LNCAP (cell line): Measurements from ENCODE around the gene PRF1.

Experiments used
- TF ChIP-seq, protein P1 (sequence below): fragments of 450-650 bp; IDR thresholded peaks from 2 replicates; pipeline ENCODE4 v1.5.1; 2017; ENCODE audit warnings: mild to moderate bottlenecking

The PRF1 gene

DNA sequence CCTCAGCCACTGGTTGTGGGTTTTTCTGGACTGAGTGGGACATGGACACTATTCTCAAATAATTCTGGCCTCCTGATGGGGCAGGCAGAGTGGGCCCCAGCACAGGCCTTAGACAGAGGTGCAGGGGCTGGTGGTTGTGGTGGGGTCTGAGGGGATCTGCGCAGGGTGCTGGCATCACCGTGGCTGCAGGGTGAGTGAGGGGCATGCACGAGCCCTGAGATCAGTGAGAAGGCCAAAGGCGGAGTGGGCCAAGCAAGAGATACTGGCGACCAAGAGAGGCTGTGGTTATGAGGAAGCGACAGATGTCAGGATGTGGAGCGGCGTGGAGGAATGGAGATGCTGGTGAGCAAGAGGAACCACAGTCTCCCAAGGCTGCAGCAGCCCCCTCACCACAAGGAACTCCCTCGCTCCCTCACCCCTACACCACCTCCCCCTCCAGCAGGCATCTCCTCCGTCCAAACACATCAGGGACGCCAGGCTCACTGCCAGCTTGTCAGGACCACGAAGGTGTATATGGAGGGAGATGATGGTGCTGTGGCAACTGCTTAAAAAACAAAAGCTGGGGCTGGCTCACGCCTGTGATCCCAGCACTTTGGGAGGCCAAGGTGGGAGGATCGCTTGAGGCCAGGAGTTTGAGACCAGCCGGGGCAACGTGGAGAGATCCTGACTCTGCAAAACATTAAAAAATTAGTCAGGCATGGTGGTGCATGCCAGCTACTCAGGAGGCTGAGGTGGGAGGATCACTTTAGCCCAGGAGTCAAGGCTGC, 9.6 kb downstream of the PRF1 start:
- TF ChIP-seq, protein P1, sequence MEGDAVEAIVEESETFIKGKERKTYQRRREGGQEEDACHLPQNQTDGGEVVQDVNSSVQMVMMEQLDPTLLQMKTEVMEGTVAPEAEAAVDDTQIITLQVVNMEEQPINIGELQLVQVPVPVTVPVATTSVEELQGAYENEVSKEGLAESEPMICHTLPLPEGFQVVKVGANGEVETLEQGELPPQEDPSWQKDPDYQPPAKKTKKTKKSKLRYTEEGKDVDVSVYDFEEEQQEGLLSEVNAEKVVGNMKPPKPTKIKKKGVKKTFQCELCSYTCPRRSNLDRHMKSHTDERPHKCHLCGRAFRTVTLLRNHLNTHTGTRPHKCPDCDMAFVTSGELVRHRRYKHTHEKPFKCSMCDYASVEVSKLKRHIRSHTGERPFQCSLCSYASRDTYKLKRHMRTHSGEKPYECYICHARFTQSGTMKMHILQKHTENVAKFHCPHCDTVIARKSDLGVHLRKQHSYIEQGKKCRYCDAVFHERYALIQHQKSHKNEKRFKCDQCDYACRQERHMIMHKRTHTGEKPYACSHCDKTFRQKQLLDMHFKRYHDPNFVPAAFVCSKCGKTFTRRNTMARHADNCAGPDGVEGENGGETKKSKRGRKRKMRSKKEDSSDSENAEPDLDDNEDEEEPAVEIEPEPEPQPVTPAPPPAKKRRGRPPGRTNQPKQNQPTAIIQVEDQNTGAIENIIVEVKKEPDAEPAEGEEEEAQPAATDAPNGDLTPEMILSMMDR = no peak

DNA sequence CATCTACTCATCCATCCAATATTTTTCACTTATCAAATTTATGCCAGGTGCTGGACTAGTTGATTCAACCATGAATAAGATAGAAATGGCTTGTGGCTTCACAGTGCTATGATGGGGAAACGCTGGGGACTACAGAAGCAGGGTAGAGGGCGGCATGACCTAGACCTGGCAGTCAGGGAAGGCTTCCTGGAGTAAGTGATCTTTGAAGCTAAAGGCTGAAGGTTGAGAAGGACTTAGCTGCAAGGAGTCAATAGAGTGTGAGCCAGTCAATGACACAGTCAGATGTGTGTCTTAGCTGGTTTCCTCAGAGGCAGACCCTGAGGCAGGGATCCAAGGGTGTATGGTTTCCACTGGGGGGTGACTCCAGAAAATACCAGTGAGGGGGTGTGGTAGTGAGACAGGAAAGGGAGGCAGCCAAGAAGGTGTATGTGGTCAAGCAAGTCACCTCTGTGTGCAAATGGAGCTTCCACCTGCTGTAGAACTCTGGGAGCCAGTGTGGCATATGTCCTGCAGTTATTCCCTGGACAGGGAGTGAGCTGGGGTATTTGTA, 10.3 kb downstream of the PRF1 start:
- TF ChIP-seq, protein P1 = no peak

DNA sequence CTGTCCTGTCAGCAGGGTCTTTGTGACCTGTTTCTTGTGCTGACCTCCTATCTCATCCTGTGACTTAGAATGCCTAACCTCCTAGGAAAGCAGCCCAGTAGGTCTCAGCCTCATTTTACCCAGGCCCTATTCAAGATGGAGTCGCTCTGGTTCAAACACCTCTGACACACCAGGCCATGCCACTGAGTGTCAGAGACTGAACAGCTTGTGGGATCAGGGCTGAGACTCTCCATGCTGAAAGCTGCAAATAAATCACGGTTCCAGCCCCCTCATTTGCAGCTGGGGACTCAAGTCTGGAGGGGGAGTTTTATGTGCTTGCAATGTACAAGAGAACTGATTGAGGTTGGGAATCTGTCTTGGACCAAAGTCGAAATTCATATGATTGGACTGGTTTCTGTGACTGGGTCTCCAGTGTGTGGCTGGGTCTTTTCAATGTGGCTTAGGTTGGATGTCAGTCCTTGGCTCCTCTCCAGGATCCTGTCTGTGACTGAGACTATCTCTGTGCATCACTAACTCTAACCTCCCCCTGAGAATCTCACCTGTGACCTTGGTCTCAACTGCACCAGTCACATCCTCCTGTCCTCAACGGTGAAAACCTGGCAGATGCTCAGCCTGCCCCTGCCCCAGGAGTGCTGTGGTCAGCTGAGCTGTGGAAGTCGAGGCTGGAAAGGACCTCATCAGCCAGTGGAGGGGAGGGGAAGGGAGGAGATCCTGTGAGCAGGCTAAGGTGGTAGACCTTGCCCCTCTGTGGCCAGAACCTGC, 11.7 kb downstream of the PRF1 start:
- TF ChIP-seq, protein P1 = no peak

DNA sequence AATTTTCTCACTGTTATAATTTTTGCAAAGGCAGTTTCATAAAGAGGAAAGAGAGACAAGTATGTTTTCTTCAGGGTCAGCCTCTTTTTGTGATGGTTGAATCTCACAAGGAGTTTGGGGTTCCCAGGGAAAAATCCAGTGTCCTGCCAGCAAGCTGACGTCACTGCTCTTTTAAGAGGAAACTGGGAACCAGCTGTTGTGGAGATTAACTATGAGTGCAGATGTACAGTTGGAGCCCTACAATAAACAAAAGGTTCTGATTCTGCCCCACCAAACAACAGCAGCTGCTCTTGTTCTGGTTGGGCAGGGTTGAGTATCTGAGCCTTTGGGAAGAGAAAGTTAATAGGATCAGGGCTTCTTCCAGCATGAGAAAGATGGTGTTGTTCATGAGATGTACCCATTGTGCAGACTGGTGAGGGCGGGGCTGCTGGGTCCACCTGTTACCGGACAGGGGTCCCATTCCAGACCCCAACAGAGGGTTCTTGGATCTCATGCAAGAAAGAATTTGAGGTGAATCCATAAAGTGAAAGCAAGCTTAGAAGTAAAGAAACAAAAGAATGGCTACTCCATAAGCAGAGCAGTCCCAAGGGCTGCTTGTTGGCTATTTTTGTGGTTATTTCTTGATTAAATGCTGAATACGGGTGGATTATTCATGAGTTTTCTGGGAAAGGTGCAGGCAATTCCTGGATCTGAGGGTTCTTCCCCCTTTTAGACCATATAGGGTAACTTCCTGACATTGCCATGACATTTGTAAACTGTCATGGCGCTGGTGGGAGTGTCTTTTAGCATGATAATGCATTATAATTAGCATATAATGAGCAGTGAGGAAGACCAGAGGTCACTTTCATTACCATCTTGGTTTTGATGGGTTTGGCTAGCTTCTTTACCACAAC, 12.5 kb downstream of the PRF1 start:
- TF ChIP-seq, protein P1 = no peak

DNA sequence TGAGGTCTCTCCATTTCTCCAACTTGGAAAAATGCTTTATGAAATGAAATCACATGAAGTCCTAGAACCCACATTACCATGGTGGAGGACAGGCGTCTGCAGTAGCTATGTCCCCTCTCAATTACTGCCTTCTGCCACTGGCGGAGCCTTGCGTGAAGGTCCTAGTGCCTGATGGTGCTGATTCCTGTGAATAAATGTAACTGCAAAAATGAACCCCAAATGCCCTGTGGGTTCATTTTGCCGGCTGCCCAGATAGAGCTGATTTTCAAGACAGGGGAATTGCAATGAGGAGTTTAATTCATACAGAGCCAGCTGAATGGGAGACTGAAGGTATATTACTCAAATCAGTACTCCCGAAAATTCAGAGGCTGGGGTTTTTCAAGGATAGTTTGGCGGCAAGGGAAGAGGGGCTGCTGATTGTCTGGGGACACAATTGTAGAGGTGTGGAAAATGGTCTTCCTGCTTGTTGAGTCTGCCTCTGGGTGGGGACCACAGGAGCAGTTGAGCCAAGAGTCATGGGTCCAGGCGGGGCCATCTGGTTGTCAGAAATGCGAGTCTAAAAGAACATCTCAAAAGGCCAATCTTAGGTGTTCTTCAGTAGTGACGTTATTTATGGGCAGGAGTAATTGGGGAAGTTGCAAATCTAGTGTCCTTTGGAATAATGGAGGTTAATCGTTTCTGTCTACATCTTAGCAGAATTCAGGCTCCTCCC, 13.5 kb downstream of the PRF1 start:
- TF ChIP-seq, protein P1 = no peak

DNA sequence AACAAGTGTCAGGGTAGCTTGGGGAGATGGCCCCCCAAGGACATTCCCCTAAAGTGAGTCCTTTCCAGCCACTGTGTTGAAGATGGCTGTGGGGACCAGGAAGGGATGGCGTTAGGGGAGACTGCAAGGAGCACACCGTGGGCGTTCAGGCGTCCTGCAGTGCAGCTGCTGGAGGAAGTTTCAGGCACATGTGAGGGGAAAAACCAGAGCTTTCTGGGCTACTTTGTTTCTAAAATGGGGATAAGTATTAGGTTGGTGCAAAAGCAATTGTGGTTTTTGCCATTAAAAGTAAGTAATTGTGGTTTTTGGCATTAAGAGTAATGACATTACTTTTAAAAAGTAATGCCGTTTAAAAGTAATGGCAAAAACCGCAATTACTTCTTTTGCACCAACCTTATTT, 14.3 kb downstream of the PRF1 start:
- TF ChIP-seq, protein P1 = no peak
